H54 (cell line): ENCODE measurements around the gene GMPR2.

ENCODE experiments used
- DNase-seq: peaks from one replicate; pipeline ENCODE4 v3.0.0; 2011; ENCODE audit warnings: low spot score, mixed read lengths; ENCODE audit not compliant: insufficient read length
- FAIRE-seq: peaks from 3 replicates; lab custom pipeline; 2011; peaks lifted over from hg19 to GRCh38; lab: Jason Lieb, UNC
- POLR2A ChIP-seq: IDR thresholded peaks from 2 replicates; pipeline ENCODE4 v1.6.1; 2011; ENCODE audit warnings: low read depth, mild to moderate bottlenecking, low read length

Gene GMPR2

GRCh38 chr14:24258119-24258518 is 25.4 kb downstream of the GMPR2 start:
- FAIRE-seq = no peak
- no peak for TF ChIP-seq POLR2A
- DNase-seq = no peak

GRCh38 chr14:24258548-24259265 is 26.0 kb downstream of the GMPR2 start:
- TF ChIP-seq POLR2A = no peak
- DNase-seq (no peak), FAIRE-seq (no peak)

- no peak for DNase-seq
- no peak for FAIRE-seq
- no peak for TF ChIP-seq POLR2A
These were observed 26.7 kb downstream of the GMPR2 start for GRCh38 chr14:24259282-24260025.

- DNase-seq (no peak), FAIRE-seq (no peak)
- TF ChIP-seq POLR2A = no peak
These were observed 27.5 kb downstream of the GMPR2 start for GRCh38 chr14:24260026-24260779.

GRCh38 chr14:24260780-24261157 is 28.0 kb downstream of the GMPR2 start:
- no peak for TF ChIP-seq POLR2A
- no peak for DNase-seq
- FAIRE-seq = no peak

GRCh38 chr14:24261256-24261968 is 28.7 kb downstream of the GMPR2 start:
- no peak for FAIRE-seq
- TF ChIP-seq POLR2A = no peak
- no peak for DNase-seq

- TF ChIP-seq POLR2A = no peak
- no peak for FAIRE-seq
- no peak for DNase-seq
These were observed 29.2 kb downstream of the GMPR2 start for GRCh38 chr14:24261969-24262327.

- FAIRE-seq = no peak
- no peak for DNase-seq
- TF ChIP-seq POLR2A = no peak
These were observed 30.3 kb downstream of the GMPR2 start, which contains the start of gene TGM1 for GRCh38 chr14:24262821-24263733. Gene TGM1, minus strand, starts transcription at chr14:24263177. Its CDS starts 825 bp downstream, at chr14:24262352.

- DNase-seq = no peak
These were observed 31.1 kb downstream of the GMPR2 start for GRCh38 chr14:24263848-24264247.

GRCh38 chr14:24264298-24264697 is 31.6 kb downstream of the GMPR2 start:
- no peak for TF ChIP-seq POLR2A
- FAIRE-seq = no peak
- DNase-seq = no peak

More at GRCh38 chr14:24263848-24264247, 31.1 kb downstream of the GMPR2 start:
- no peak for TF ChIP-seq POLR2A
- no peak for FAIRE-seq

GRCh38 chr14:24266344-24267244 is 33.9 kb downstream of the GMPR2 start:
- TF ChIP-seq POLR2A = no peak
- no peak for FAIRE-seq

GRCh38 chr14:24267516-24267915 is 34.8 kb downstream of the GMPR2 start:
- FAIRE-seq (no peak), DNase-seq (no peak)
- no peak for TF ChIP-seq POLR2A

More at GRCh38 chr14:24266344-24267244, 33.9 kb downstream of the GMPR2 start:
- no peak for DNase-seq
